ENCODE data around the gene FAXC.

FAXC gene

GRCh38 chr6:99349171-99350141 lies at the start of gene FAXC:
Gene FAXC (minus strand): TSS chr6:99349674. CDS start chr6:99349372, 302 bp downstream.
- no peak for DNase-seq

GRCh38 chr6:99397287-99397686 lies 47.8 kb upstream of the FAXC start:
- no peak for DNase-seq

GRCh38 chr6:99393698-99394531 lies 44.4 kb upstream of the FAXC start, which contains the start of gene COQ3:
Gene COQ3 (minus strand): TSS chr6:99394195. CDS start chr6:99394179, 16 bp downstream.
- DNase-seq, result peak; percentile 36

DNA sequence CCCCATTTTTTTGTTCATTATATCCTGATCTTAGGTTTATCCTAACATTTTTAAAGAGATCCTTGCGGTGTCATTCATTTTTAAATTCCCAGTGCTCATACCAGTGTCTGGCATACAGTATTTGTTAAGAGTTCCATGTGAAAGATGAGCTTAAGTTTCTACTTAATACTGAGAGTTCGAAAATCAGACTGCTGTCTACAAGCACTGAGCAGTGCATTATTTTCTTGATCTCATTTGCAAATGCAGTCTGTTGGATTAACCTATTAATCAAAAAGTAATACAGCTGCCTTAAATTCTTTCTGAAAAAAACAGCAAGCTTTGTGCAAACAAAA lies 43.9 kb upstream of the FAXC start:
- no peak for DNase-seq

DNA sequence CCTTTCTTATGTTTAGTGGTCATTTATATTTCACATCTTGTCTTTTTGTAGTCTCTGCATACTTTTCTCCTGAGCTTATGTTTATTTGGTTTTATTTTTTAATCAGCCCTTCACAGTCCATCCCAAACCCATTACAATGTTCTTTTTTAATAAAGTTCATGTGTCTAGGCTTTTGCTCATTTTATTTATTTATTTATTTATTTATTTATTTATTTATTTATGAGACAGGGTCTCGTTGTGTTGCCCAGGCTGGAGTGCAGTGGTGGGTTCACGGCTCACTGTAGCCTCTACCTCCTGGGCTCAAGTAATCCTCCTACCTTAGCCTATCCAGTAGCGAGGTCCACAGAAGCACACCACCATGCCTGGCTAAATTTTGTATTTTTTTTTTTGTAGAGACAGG lies 41.4 kb upstream of the FAXC start:
- no peak for DNase-seq

GRCh38 chr6:99384507-99384906 lies 35.0 kb upstream of the FAXC start:
- no peak for DNase-seq

GRCh38 chr6:99378636-99379035 lies 29.2 kb upstream of the FAXC start:
- no peak for DNase-seq

DNA sequence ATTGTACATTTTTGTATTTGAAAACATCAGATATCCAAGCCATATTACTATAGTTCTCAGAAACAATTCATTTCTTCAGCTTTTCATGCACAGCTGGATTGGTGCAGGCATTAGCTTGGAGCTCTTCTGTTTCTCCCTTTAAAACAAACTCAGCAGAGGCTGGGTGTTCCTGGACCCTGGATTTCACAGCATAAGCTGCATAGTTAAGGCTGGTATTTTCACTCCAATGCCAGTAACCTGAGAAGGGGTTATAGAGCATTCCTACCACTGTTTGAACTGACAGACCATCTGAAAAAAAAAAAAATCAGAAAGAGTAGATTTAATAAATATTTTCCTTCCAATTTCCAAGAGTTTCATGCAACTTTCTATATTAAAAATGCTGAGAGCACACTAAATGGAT lies 20.1 kb upstream of the FAXC start:
- DNase-seq, result no peak

DNA sequence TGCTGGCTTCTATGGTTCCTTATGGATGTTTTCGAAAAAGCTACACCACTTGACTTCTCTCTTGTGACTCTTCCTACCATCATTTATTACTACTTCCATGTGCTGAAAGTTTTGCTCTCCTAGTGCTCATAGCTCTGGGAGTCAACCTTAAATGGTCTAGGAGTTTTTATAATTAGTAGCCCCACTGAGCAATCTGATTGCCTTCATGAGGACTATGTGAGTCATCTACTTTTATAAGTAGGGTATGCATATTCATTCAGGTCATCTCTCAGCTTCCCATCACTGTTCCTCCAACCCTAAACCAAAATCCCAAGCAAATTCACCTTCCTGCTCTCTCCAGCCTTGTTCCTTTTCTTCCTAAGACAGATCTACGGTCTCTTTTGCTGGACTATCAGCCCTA lies 17.4 kb upstream of the FAXC start:
- no peak for DNase-seq

DNA sequence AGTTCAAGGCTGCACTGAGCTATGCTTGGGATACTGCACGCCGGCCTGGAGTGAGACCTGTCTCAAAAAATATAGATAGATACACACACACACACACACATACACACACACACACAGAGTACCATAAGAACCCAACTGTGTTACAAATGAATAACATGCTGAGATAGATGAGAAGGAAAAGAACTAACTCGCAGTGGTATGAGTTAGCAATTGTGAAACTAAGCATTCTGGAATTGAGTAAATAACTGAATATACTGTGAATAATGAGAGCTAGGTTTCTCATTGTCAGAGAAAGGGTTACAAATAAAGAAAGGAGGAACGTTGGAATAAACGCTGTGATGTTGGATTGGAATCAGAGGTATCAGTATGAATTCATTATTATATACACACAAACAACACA lies 14.6 kb upstream of the FAXC start:
- DNase-seq, result no peak

- no peak for DNase-seq
Observed at GRCh38 chr6:99362678-99363268, 13.3 kb upstream of the FAXC start.

DNA sequence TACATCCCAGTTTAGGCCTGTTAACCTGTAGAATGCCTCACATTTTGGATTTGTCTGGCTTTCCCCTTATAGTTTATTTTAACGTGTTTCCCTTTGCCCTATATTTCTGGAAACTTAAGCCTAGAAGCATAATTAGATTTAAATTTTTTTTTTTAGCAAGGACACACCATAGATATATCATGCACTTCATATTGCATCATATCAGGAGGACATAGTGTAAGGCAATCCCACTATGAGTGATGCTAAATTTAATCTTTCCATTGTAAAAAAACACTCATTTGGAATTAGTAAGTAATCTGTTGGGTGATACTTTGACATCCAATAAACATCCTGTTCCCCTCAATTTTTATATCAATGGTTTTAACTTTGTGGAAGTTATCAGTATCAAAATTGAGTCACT lies 10.3 kb upstream of the FAXC start:
- no peak for DNase-seq

- DNase-seq, result no peak
Observed at GRCh38 chr6:99356641-99357040, 7.2 kb upstream of the FAXC start.

DNA sequence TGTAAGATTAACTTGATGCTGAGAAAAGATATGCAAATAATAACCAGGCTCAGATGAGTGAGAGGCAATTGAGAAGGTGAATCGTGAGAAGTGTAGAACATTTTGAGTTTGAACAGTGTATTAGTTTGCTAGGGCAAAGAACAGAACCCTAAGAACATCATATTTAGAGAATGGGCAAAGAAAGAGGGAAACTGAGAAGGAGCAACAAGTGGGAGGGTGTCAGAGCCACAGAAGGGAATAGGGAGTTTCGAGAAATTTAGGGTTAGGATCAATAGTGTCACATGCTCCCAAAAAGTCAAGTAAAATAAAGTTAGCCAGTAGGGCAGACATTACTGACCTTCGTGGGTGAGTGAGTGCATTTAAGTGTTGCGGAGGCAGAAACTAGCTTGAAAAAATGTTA lies 5.5 kb upstream of the FAXC start:
- DNase-seq, result no peak

DNA sequence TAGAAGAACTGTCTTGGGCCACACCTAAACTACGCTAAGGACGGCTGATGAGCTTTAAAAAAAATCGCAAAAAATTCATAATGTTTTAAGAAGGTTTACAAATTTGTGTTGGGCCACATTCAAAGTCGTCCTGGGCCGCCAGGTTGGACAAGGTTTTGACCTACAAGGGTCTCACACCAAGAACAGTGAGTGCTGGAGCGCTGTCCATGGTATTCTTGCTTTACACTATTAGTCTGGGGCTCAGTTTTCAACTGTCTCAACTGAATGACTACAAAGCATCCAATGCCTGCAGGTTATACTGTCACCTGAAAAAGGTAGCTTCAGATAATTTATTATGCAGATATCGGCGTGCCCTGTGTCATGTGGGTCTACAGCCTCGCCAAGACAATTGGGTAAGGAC lies 3.7 kb upstream of the FAXC start:
- no peak for DNase-seq

DNA sequence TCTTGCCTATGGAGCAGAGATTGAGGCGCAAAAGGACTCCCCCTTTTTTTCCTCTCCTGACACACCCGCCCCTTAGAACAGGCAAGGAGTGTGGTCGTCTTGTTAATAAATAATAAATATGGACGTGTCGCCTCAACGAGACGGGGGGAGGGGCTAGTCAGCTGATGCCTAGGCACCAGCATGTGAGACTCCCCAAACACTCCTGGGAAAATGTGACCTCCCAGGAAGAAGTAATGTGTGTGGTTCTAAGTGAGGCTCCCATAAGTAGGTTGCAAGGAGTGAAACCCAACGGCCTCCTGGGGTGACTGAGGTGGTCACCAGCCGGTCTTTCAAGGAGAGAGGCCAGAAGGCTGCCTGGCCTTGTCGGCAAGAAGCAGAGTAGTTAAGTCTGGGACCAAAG lies 1.1 kb upstream of the FAXC start:
- DNase-seq, result no peak

GRCh38 chr6:99348288-99349170 lies 945 bp downstream of the FAXC start:
- DNase-seq, result no peak

DNA sequence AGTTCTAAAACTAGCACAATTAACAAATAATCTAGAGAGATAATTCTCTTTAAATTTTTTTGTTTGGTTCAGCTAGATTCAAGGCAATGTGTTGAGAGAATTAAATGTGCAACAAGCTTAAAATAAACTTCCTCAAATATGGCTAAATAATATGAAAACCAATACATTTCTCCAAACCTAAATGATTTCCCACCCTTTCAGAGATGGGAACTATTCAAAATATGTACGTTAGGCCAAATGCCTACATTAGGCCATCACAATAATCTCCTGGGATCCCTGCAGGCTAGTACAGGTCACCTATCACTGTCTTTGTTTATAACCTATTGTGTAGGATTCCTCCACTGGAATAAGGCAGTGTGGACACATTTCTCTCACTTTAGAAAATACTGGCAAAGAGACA lies 1.7 kb downstream of the FAXC start:
- no peak for DNase-seq

DNA sequence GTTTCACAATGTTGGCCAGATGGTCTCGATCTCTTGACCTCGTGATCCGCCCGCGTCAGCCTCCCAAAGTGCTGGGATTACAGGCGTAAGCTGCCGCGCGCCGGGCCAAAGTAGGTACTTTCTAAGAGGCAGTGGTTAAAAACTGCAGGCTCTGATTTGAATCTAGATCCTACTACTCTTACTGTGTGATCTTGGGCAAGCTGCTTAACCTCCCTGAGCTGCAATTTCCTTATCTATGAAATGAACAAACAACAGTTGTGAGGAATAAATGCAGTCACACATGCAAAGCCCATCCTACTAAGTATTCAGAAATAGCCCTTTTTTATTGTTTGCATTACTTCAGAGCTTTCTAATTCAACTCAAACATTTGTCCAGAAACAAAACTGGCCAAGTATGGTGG lies 2.9 kb downstream of the FAXC start:
- DNase-seq, result no peak

DNA sequence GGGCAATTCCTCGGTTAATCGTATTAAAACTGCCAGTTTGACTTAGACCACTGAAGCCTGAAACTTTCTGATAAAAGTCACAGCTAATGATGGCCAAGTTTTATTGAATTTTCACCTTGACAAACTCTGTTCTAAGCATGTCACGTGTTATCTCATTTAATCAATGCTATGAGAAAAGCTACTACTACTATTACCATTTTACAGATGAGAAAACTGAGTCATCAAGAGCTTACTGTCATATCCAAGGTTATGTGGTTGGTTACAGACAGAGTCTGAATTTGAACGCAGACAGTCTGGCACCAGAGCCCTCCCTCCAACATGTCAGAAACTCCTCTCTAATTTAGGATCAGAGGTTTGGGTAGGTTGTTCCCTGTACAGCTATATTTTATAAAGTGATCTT lies 4.3 kb downstream of the FAXC start:
- no peak for DNase-seq

GRCh38 chr6:99344289-99344688 lies 5.2 kb downstream of the FAXC start:
- no peak for DNase-seq

DNA sequence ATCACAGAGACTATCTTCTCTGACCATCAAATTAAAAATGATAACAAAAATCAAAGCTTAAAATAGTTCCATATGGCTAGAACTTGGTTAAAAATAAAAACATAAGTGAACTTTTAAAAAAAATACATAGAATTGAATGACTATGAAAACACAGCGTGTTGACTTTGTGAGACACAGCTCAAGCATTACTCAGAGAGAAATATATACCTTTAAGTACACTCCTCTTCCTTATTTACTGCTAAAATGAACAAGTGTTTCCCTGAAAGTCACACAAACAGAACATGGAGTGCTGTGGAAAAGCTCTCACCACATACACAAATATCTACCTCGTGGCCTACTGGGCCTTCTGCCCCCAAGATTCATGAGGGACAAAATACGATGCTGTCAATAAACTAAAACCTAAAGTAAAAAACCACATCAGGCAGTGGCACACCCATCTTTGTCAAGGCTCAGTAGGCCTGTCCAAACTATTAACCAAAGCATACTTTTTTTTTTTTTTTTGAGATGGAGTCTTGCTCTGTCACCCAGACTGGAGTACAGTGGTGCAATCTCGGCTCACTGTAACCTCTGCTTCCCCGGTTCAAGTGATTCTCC lies 7.5 kb downstream of the FAXC start:
- no peak for DNase-seq

Data from GF-D8 (cell line).